HepG2 (cell line): ENCODE results near the gene BMAL1. TPM values are rescaled to one million over a fixed set of nuclear protein-coding genes. Genes with fewer than 3 reads are reported as not detected.

Source experiments
- ATAC-seq: fragments of 200-7000 bp; cut with Tn5 transposase; 3 replicates; pipeline ENCODE4 v1.9.1; 2020; ENCODE audit warnings: mild to moderate bottlenecking, moderate library complexity
- BruUV-seq: library from RNA; stranded (reverse); fragments of 400-500 nt; replicated peaks from 2 replicates; lab custom pipeline; 2021; lab: Mats Ljungman, UMichigan
- CTCF ChIA-PET: fragments of 300-600 bp; formaldehyde crosslinking; extraction: SDS; loops from one replicate; lab custom pipeline; 2021; ENCODE audit warnings: low total read pairs, inconsistent platforms, low intra/inter-chr PET ratio; lab: Yijun Ruan, JAX
- POLR2A ChIA-PET: fragments of 350-600 bp; sonication (Branson Sonifier 250); formaldehyde crosslinking; loops from one replicate; lab custom pipeline; 2020; ENCODE audit warnings: antibody characterized with exemption, inconsistent platforms; lab: Yijun Ruan, JAX
- DNase-seq: peaks from one replicate; pipeline ENCODE4 v3.0.0-alpha.2; 2015; ENCODE audit warnings: low spot score
- FAIRE-seq: peaks from 3 replicates; lab custom pipeline; 2011; peaks lifted over from hg19 to GRCh38; lab: Jason Lieb, UNC
- H2AFZ ChIP-seq: one replicate; pipeline ENCODE4 v1.6.1; 2011; ENCODE audit warnings: low read length, inconsistent platforms
- H3K27ac ChIP-seq: fragments of 300-600 bp; 3 replicates; pipeline ENCODE4 v1.8.0; 2011; ENCODE audit warnings: mixed run types, mild to moderate bottlenecking, mixed read lengths, low read length, inconsistent platforms; ENCODE audit not compliant: insufficient read depth; ENCODE audit errors: extremely low read length
- H3K27me3 ChIP-seq, 2 experiments: fragments of 200-600 bp in 1 of 2; 2 replicates in 1 of 2; 3 replicates in 1 of 2; pipeline versions ENCODE4 v1.6.0 to v1.8.0; 2011; ENCODE audit warnings: low read length in 2 of 2, mild to moderate bottlenecking in 2 of 2, moderate library complexity in 2 of 2, inconsistent platforms in 1 of 2; ENCODE audit not compliant: insufficient read depth in 2 of 2, control insufficient read depth in 1 of 2
- H3K36me3 ChIP-seq, 2 experiments: fragments of 200-600 bp in 1 of 2; replicated peaks in 1 of 2; 2 replicates in 1 of 2; 3 replicates in 1 of 2; pipeline versions ENCODE4 v1.5.1 to v1.8.0; 2011; ENCODE audit warnings: low read length in 2 of 2, inconsistent platforms in 1 of 2; ENCODE audit not compliant: insufficient read depth in 2 of 2, control insufficient read depth in 1 of 2
- H3K4me1 ChIP-seq: 2 replicates; pipeline ENCODE4 v1.5.1; 2012; ENCODE audit warnings: low read length, inconsistent platforms; ENCODE audit not compliant: insufficient read depth
- H3K4me2 ChIP-seq: 2 replicates; pipeline ENCODE4 v1.6.0; 2011; ENCODE audit warnings: low read depth, low read length, inconsistent platforms
- H3K4me3 ChIP-seq, 3 experiments: fragments of 200-600 bp in 1 of 3; sonication (generic), shearing (Covaris generic) in 1 of 3; replicated peaks in 1 of 3; 2 replicates each; pipeline ENCODE4 v1.5.1; 2011 to 2016; ENCODE audit warnings: low read length in 3 of 3, inconsistent platforms in 2 of 3, low read depth in 2 of 3, mild to moderate bottlenecking in 2 of 3, control low read depth in 1 of 3, mixed read lengths in 1 of 3; ENCODE audit not compliant: insufficient read depth in 1 of 3
- H3K79me2 ChIP-seq: one replicate; pipeline ENCODE4 v1.6.1; 2011; ENCODE audit warnings: low read length, inconsistent platforms; ENCODE audit not compliant: insufficient read depth
- H3K9ac ChIP-seq: 2 replicates; pipeline ENCODE4 v1.6.0; 2011; ENCODE audit warnings: mild to moderate bottlenecking, low read depth, low read length, inconsistent platforms; ENCODE audit not compliant: insufficient read depth
- H3K9me3 ChIP-seq: 2 replicates; pipeline ENCODE4 v1.5.1; 2012; ENCODE audit warnings: mild to moderate bottlenecking, low read length
- H4K20me1 ChIP-seq: 2 replicates; pipeline ENCODE4 v1.6.0; 2011; ENCODE audit warnings: inconsistent platforms, mild to moderate bottlenecking, low read length, moderate library complexity; ENCODE audit not compliant: insufficient read depth
- CENPBD1 ChIP-seq: sonication (generic); formaldehyde crosslinking; IDR thresholded peaks from 2 replicates; pipeline ENCODE4 v1.8.0; 2022; ENCODE audit warnings: missing genetic modification reagents, low read depth, mild to moderate bottlenecking, borderline replicate concordance
- MIER2 ChIP-seq: IDR thresholded peaks from 2 replicates; pipeline ENCODE4 v1.6.1; 2016; ENCODE audit warnings: missing biosample characterization, missing genetic modification reagents
- REST ChIP-seq, 2 experiments: IDR thresholded peaks; 2 replicates each; pipeline ENCODE4 v1.6.1; 2011 to 2012; ENCODE audit warnings: low read length in 2 of 2, borderline replicate concordance in 1 of 2, low read depth in 1 of 2, mild to moderate bottlenecking in 1 of 2, moderate library complexity in 1 of 2
- WGBS: methylation state at CpG from one replicate; pipeline ENCODE4 v1.1.6; 2017; ENCODE audit warnings: low lambda C conversion rate; 5-methylcytosine and 5-hydroxymethylcytosine counted together
- in situ Hi-C: cut with HindIII; loops from 2 replicates; pipeline ENCODE4 v1.10.0; 2017; ENCODE audit warnings: low pct_unique_long_range_greater_than_20kb; ENCODE audit not compliant: extremely low pct_ligation_motif_present
- intact Hi-C: fragments of 100-400 bp; cut with micrococcal nuclease; formaldehyde crosslinking; loops from one replicate; pipeline ENCODE4 v1.10.0; 2022; ENCODE audit not compliant: unreplicated experiment
- polyA plus RNA-seq, 8 experiments: library from polyadenylated mRNA; depleted of rRNA in 3 of 8; stranded (reverse) in 7 of 8; unstranded in 1 of 8; fragments of >200 nt; fragmentation: Illumina TruSeq in 4 of 8; extraction: Trizol in 4 of 8; gene quantifications; 2 replicates each; pipeline versions ENCODE4 v1.2.1 to v1.2.3, GENCODE V29; 2011 to 2016; ENCODE audit warnings: low read depth in 4 of 8, missing spikeins in 1 of 8, mixed read lengths in 1 of 8; ENCODE audit not compliant: insufficient read depth in 1 of 8
- total RNA-seq, 5 experiments: library from RNA; depleted of rRNA; stranded (reverse); fragments of >200 nt; fragmentation: Illumina TruSeq; extraction: Trizol; gene quantifications; 2 replicates each; pipeline ENCODE4 v1.2.3, GENCODE V29; 2016; ENCODE audit warnings: low read depth in 1 of 5

BMAL1 gene
- total and polyA plus RNA-seq, 2 of the 13 experiments (the other 11 are each of a cell fraction or from before 2014, with no cell fraction given): 4.5 to 4.8 TPM

GRCh38 chr11:13289081-13289480, 11.5 kb downstream of the BMAL1 start:
- Histone ChIP-seq H2AFZ (no peak overlapping the region), H3K36me3 (no peaks in the 10 kb centered on the region), H3K4me2 (no peak overlapping the region), H3K79me2 (no peaks in the 10 kb centered on the region), H4K20me1 (no peaks in the 10 kb centered on the region), H3K27ac (no peak overlapping the region), H3K4me3 (no peak overlapping the region), H3K27me3 (no peaks in the 10 kb centered on the region; a peak in 1 of 5 replicates), H3K9me3 (no peaks in the 10 kb centered on the region), H3K9ac (no peak overlapping the region), H3K4me1 (no peaks in the 10 kb centered on the region)
- TF ChIP-seq MIER2 (CRISPR knock-in tag) (peak; percentile 83; the same call in 1 of the 2 replicates), REST (IDR thresholded peaks at IDR 0.05; ENCODE audit: borderline replicate concordance in 1 of 2, low read depth in 1 of 2, low read length in 2 of 2) (peak; percentile 36 to 89), CENPBD1 (CRISPR knock-in tag) (no peak)
- DNase-seq (no peak), FAIRE-seq (no peak), ATAC-seq (no peak)
- in situ Hi-C loops: no loop called here
- CTCF ChIA-PET: no interaction called here
- WGBS: 75% methylated on average over 1 of the region's 1 CpG
- POLR2A ChIA-PET: no interaction called here
- no TSS peak for BruUV-seq
- intact Hi-C loops: no loop called here
